Heart right ventricle (tissue), 16 donors: ENCODE data around the gene GALNT13. TPM values are rescaled to one million over a fixed set of nuclear protein-coding genes. Genes with fewer than 3 reads are reported as not detected.

Experiments used
- ATAC-seq, 8 donors: fragments of 200-7000 bp; cut with Tn5 transposase; one replicate each; pipeline ENCODE4 v1.9.1; 2020; ENCODE audit warnings: mild to moderate bottlenecking in 8 of 8, moderate library complexity in 8 of 8, moderate number of reproducible peaks in 1 of 8
- DNase-seq, 2 donors: peaks; one replicate each; pipeline ENCODE4 v3.0.0-alpha.2; 2020
- H3K27ac ChIP-seq, 10 donors: fragments of 200-600 bp; sonication (generic) in 2 of 10; one replicate each; pipeline versions ENCODE4 v1.5.0 to v1.8.0; 2020 to 2022; ENCODE audit warnings: mild to moderate bottlenecking in 3 of 10
- H3K27me3 ChIP-seq, 7 donors: fragments of 200-600 bp; one replicate each; pipeline ENCODE4 v1.8.0; 2021 to 2022; ENCODE audit warnings: mild to moderate bottlenecking in 2 of 7
- H3K36me3 ChIP-seq, 9 donors: fragments of 200-600 bp; sonication (generic) in 1 of 9; one replicate each; pipeline versions ENCODE4 v1.5.0 to v1.8.0; 2020 to 2022; ENCODE audit warnings: mild to moderate bottlenecking in 2 of 9
- H3K4me1 ChIP-seq, 9 donors: fragments of 200-600 bp; sonication (generic) in 1 of 9; one replicate each; pipeline versions ENCODE4 v1.5.0 to v1.8.0; 2020 to 2022; ENCODE audit warnings: mild to moderate bottlenecking in 4 of 9
- H3K4me3 ChIP-seq, 10 donors: fragments of 200-600 bp; sonication (generic) in 2 of 10; one replicate each; pipeline versions ENCODE4 v1.5.0 to v1.8.0; 2020 to 2022; ENCODE audit warnings: mild to moderate bottlenecking in 7 of 10, moderate library complexity in 2 of 10
- H3K9me3 ChIP-seq, 11 donors: fragments of 200-600 bp in 10 of 11; sonication (generic) in 2 of 11; one replicate each; pipeline versions ENCODE4 v1.5.0 to v1.8.0; 2013 to 2022; ENCODE audit warnings: mild to moderate bottlenecking in 2 of 11, control low read depth in 1 of 11, moderate library complexity in 1 of 11
- WGBS, 2 donors: extraction: QIAGEN DNeasy Blood & Tissue Kit; methylation state at CpG; one replicate each; pipeline ENCODE4 v1.1.7; 2013; ENCODE audit warnings: inconsistent platforms in 1 of 2; 5-methylcytosine and 5-hydroxymethylcytosine counted together
- intact Hi-C, 10 donors: fragments of 100-400 bp; cut with DNase I; formaldehyde crosslinking; loops; one replicate each; pipeline versions ENCODE4 v1.11.1 to v1.14.2; 2022
- polyA plus RNA-seq, 2 donors: library from polyadenylated mRNA; stranded (reverse); fragments of 200-250 nt; gene quantifications; one replicate each; pipeline ENCODE4 v1.2.3, GENCODE V29; 2013
- total RNA-seq, 10 donors: library from RNA; stranded (reverse); fragmentation: NEBNext Ultra II Directional in 3 of 10; extraction: Animal tissue kit (Norgen Biotek cat#: 25700) in 3 of 10; gene quantifications; one replicate each; pipeline versions ENCODE4 v1.2.1 to v1.2.4, GENCODE V29; 2021 to 2023
- TF ChIP-seq, protein P1 (sequence below), 9 donors: fragments of 200-600 bp; sonication (generic) in 2 of 9; IDR thresholded peaks; one replicate each; pipeline versions ENCODE4 v1.5.0 to v1.8.0; 2021 to 2022; ENCODE audit warnings: antibody characterized with exemption in 9 of 9, mild to moderate bottlenecking in 5 of 9, moderate library complexity in 1 of 9
- donor health status: Arrhythmogenic right ventricular cardiomyopathy.
- donor health status: ischemic (EF 13 %, LVEDD 7.1; RV severe dilation, severe dysfunction).
- donor health status: healthy with polysubstance abuse.
- donor health status: DM: no; HTN: yes; CAD: no.
- donor health status: DM: no; HTN: no; CAD: no.
- donor health status: ischemic (EF 25% LVEDD 6.9; RV normal size, moderate dysfunction).
- donor health status: ischemic (EF 25% LVEDD 5.7; RV mildly dilated, moderate dysfunction).
- donor health status: healthy.
- donor health status: DM: yes; HTN: yes; CAD: no.
- donor health status: Ischemic cardiomyopathy.
- donor health status: ischemic (EF 35%, LVEDD 5.7; RV mildly dilated, moderate dysfunction).
- donor health status: nonischemic (EF 11% LVEDD 7.7; RV severe dilation, severe dysfunction).
- donor health status: DM: yes; HTN: yes; CAD: no.
- donor health status: PGD.
- donor health status: ischemic (EF 29% LVEDD 5.4; RV normal size, mild dysfunction).
- donor health status: nonischemic (EF 23%, LVEDD 6.1; RV moderate dilation, normal function).

GALNT13 gene
- total and polyA plus RNA-seq, 12 donors = 0.01 to 0.30 (median 0.05) TPM; not detected in 9

DNA sequence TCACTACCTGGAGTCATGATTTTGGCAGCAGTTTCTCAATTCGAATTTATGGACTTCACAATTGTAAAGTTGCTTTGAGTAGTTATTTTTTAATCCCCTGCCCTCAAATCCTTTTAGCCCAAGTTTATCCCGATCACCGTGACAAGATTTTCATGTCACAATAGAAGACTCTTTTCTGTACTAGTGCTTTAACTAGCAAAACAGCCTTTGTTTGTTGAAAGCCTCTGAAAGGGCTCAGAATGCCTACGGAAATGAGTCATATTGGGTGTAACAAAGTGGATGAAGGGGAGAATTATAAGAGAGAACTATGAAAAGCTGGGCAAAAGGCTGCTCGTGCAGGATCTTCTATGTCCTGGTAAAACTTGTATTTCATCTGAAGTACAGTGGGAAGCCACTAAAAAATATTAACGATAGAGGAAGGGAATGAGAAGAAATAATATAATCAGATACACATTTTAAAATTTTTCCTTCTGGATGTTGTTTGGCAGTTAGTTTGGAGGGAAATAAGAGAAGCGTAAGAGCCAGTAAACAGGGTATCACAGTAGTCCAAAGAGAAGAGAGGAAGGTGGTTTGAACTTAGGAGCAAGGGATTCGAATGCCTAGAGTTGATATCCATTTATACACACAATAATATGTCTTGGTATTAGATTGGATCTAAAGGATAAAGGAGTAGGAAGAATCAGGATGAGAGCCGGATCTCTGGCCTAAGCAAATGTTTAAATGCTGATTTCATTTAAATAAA is 114.9 kb downstream of the GALNT13 start:
- Histone ChIP-seq H3K9me3 (peaks cover 0 to 6% (median 0%) of the 10 kb centered on the region in 11 donors), H3K27ac (no peak overlapping the region), H3K36me3 (no peaks in the 10 kb centered on the region), H3K27me3 (no peaks in the 10 kb centered on the region), H3K4me1 (no peaks in the 10 kb centered on the region), H3K4me3 (no peak overlapping the region)
- TF ChIP-seq, protein P1, sequence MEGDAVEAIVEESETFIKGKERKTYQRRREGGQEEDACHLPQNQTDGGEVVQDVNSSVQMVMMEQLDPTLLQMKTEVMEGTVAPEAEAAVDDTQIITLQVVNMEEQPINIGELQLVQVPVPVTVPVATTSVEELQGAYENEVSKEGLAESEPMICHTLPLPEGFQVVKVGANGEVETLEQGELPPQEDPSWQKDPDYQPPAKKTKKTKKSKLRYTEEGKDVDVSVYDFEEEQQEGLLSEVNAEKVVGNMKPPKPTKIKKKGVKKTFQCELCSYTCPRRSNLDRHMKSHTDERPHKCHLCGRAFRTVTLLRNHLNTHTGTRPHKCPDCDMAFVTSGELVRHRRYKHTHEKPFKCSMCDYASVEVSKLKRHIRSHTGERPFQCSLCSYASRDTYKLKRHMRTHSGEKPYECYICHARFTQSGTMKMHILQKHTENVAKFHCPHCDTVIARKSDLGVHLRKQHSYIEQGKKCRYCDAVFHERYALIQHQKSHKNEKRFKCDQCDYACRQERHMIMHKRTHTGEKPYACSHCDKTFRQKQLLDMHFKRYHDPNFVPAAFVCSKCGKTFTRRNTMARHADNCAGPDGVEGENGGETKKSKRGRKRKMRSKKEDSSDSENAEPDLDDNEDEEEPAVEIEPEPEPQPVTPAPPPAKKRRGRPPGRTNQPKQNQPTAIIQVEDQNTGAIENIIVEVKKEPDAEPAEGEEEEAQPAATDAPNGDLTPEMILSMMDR (IDR thresholded peaks at IDR 0.05) = no peak
- 69 to 71% methylated on average over 9 of the region's 9 CpGs for WGBS, 2 donors
- no peak for ATAC-seq
- intact Hi-C loops = no loop called here
- DNase-seq = no peak

GRCh38 chr2:153990771-153991170 is 119.0 kb downstream of the GALNT13 start:
- no peak for DNase-seq
- intact Hi-C loops = no loop called here
- H3K27ac ChIP-seq = no peak overlapping the region
- no peak overlapping the region for H3K4me3 ChIP-seq
- no peaks in the 10 kb centered on the region for H3K36me3 ChIP-seq
- no peaks in the 10 kb centered on the region for H3K4me1 ChIP-seq
- TF ChIP-seq, protein P1 (IDR thresholded peaks at IDR 0.05) = no peak
- no peak for ATAC-seq
- peaks cover 0 to 20% (median 0%) of the 10 kb centered on the region in 11 donors for H3K9me3 ChIP-seq
- no peaks in the 10 kb centered on the region for H3K27me3 ChIP-seq

DNA sequence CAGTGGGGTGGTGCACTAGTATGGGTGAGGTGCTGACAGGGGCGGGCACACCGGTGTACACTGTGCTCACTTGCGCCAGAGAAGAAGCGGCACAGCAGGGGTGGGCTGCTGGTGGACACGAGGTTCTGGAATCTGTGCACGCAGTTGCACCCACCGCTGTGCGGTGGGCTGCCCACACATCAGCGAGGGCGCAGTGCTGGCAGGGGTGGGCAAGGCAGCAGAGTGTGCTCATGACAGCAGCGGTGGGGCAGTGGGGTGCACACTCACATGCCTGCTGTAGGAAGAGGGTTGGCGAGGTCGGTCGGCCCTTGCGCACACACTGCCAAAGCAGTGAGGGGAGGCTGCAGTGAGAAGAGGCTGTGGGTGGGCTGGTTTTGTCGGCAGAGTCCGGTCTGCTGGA is 141.8 kb downstream of the GALNT13 start:
- TF ChIP-seq, protein P1 (IDR thresholded peaks at IDR 0.05) = no peak
- no peaks in the 10 kb centered on the region for H3K36me3 ChIP-seq
- ATAC-seq (no peak), DNase-seq (no peak)
- H3K9me3 ChIP-seq = peaks cover 0 to 36% (median 6%) of the 10 kb centered on the region in 11 donors
- WGBS, 2 donors = 93 to 94% methylated on average over 17 of the region's 17 CpGs
- no peak overlapping the region for H3K27ac ChIP-seq
- H3K4me1 ChIP-seq = no peaks in the 10 kb centered on the region
- intact Hi-C loops = no loop called here
- H3K4me3 ChIP-seq = no peak overlapping the region
- no peaks in the 10 kb centered on the region for H3K27me3 ChIP-seq

DNA sequence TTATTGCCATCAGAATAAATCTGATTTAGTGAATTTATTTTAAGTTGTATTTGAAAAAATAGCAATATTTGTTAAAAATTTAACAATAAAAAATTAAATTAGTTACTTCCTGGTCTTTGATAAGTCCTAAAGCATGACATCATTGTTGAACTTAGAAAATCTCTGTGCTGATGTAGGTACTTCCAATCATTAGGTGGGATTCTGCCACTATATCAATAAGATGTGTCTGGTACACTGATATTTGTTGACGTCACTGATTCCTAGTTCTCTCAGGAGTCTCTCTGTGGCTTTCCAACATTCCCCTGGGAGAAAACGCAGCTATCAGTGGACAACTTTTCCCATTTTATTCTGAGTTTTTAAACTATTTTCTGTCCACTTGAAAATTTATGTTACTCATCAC is 143.5 kb downstream of the GALNT13 start:
- ATAC-seq (no peak), DNase-seq (no peak)
- WGBS, 2 donors = 65 to 82% methylated on average over 2 of the region's 2 CpGs
- Histone ChIP-seq H3K36me3 (no peaks in the 10 kb centered on the region), H3K27ac (no peak overlapping the region), H3K9me3 (peaks cover 0 to 22% (median 0%) of the 10 kb centered on the region in 11 donors), H3K4me3 (no peak overlapping the region), H3K27me3 (no peaks in the 10 kb centered on the region), H3K4me1 (no peaks in the 10 kb centered on the region)
- intact Hi-C loops = no loop called here
- TF ChIP-seq, protein P1 (IDR thresholded peaks at IDR 0.05) = no peak
